Vagina (tissue), 2 donors: ENCODE measurements around the gene MXRA7.

Source experiments
- POLR2A ChIP-seq, 2 donors: fragments of 450-650 bp; IDR thresholded peaks; one replicate each; pipeline ENCODE4 v1.6.1; 2017; ENCODE audit warnings: antibody characterized with exemption in 2 of 2, mild to moderate bottlenecking in 2 of 2, moderate library complexity in 2 of 2
- TF ChIP-seq, protein P1 (sequence below), 3 experiments: fragments of 450-650 bp in 2 of 3; fragments of 200-600 bp in 1 of 3; sonication (generic) in 1 of 3; IDR thresholded peaks; one replicate each; pipeline ENCODE4 v1.5.1; 2017 to 2019; ENCODE audit warnings: antibody characterized with exemption in 3 of 3, mild to moderate bottlenecking in 2 of 3, moderate library complexity in 2 of 3

DNA sequence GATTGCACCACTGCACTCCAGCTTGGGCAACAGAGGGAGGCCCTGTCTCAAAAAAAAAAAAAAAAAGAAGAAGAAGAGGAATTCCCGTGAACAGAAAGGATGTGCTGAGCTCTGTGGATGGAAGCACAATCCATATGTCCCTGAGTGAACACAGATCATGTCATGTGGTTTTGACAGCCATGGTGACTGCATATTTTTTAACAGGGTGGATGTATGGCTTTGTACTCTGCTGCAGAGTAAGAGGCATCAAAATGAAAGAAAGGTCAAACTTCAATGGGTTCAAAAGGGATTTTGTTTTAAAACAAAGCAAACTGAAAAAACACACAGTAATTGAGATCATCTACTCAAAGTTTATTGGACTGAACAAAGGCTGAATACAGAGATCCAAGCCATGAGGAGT lies 31.5 kb downstream of the MXRA7 start:
- no peak for TF ChIP-seq POLR2A (IDR thresholded peaks at IDR 0.05)
- TF ChIP-seq, protein P1, sequence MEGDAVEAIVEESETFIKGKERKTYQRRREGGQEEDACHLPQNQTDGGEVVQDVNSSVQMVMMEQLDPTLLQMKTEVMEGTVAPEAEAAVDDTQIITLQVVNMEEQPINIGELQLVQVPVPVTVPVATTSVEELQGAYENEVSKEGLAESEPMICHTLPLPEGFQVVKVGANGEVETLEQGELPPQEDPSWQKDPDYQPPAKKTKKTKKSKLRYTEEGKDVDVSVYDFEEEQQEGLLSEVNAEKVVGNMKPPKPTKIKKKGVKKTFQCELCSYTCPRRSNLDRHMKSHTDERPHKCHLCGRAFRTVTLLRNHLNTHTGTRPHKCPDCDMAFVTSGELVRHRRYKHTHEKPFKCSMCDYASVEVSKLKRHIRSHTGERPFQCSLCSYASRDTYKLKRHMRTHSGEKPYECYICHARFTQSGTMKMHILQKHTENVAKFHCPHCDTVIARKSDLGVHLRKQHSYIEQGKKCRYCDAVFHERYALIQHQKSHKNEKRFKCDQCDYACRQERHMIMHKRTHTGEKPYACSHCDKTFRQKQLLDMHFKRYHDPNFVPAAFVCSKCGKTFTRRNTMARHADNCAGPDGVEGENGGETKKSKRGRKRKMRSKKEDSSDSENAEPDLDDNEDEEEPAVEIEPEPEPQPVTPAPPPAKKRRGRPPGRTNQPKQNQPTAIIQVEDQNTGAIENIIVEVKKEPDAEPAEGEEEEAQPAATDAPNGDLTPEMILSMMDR (IDR thresholded peaks at IDR 0.05) = no peak
